ENCODE results near the gene ARIH2. TPM values are rescaled to one million over a fixed set of nuclear protein-coding genes. Genes with fewer than 3 reads are reported as not detected.

Gene ARIH2
- total RNA-seq, 1 donor from 2014 or later = 112 TPM

DNA sequence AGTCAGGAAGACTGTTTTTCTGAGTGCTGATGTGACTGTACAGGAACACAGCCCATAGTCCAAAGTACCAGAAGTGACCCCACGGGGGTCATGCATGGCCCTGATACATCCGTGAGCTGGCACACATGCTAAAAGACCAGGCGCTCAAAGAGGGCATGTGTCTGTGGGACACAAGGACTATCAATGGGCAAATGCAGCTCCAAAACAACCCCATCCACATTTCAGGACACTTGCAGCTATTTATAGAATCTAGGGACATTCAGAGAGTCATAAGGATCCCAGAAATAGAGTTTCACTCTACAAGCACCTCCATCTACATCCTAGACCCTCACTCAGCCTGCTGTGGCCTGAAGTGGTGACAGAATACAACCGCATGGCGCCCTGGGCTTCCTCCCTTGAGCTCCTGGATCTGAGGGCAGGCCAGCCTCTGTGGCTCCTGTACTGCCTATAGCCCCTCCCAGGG is 37.0 kb upstream of the ARIH2 start:
- CTCF ChIA-PET = no interaction called here
- POLR2A ChIA-PET = interaction anchor here (0.6 kb wide), 1 partner anchor 15 kb away, joined by 5 read pairs; no protein-coding TSS in a partner anchor
- Mint-ChIP-seq H3K36me3 (ENCODE audit: low read depth) (peaks cover 22% of the 10 kb centered on the region), H3K27me3 (no peaks in the 10 kb centered on the region), H3K4me3 (no peak overlapping the region), H3K9me3 (no peaks in the 10 kb centered on the region), H3K27ac (no peak overlapping the region), H3K4me1 (peaks cover 7% of the 10 kb centered on the region)
- DNase-seq (no peak), ATAC-seq (ENCODE audit: low read depth) (no peak)
- intact Hi-C loops (cut with micrococcal nuclease) = no loop called here
- TF ChIP-seq, protein P1, sequence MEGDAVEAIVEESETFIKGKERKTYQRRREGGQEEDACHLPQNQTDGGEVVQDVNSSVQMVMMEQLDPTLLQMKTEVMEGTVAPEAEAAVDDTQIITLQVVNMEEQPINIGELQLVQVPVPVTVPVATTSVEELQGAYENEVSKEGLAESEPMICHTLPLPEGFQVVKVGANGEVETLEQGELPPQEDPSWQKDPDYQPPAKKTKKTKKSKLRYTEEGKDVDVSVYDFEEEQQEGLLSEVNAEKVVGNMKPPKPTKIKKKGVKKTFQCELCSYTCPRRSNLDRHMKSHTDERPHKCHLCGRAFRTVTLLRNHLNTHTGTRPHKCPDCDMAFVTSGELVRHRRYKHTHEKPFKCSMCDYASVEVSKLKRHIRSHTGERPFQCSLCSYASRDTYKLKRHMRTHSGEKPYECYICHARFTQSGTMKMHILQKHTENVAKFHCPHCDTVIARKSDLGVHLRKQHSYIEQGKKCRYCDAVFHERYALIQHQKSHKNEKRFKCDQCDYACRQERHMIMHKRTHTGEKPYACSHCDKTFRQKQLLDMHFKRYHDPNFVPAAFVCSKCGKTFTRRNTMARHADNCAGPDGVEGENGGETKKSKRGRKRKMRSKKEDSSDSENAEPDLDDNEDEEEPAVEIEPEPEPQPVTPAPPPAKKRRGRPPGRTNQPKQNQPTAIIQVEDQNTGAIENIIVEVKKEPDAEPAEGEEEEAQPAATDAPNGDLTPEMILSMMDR (IDR thresholded peaks at IDR 0.05) = no peak

- ChIA-PET CTCF (no interaction called here), POLR2A (no interaction called here)
- no peak overlapping the region for H3K27ac Mint-ChIP-seq
- no peaks in the 10 kb centered on the region for H3K9me3 Mint-ChIP-seq
- no peak for ATAC-seq (ENCODE audit: low read depth)
- intact Hi-C loops (cut with micrococcal nuclease) = no loop called here
- TF ChIP-seq, protein P1 (IDR thresholded peaks at IDR 0.05) = no peak
- no peaks in the 10 kb centered on the region for H3K4me1 Mint-ChIP-seq
- H3K36me3 Mint-ChIP-seq (ENCODE audit: low read depth) = peaks cover 25% of the 10 kb centered on the region
- no peak overlapping the region for H3K4me3 Mint-ChIP-seq
- no peak for DNase-seq
- H3K27me3 Mint-ChIP-seq = no peaks in the 10 kb centered on the region
Observed at GRCh38 chr3:48885753-48886152, 32.9 kb upstream of the ARIH2 start.

GRCh38 chr3:48891606-48892005 is 27.0 kb upstream of the ARIH2 start:
- no peak overlapping the region for H3K27ac Mint-ChIP-seq
- ATAC-seq (ENCODE audit: low read depth) = no peak
- H3K9me3 Mint-ChIP-seq = no peaks in the 10 kb centered on the region
- H3K4me3 Mint-ChIP-seq = no peak overlapping the region
- H3K36me3 Mint-ChIP-seq (ENCODE audit: low read depth) = peaks cover 17% of the 10 kb centered on the region
- H3K4me1 Mint-ChIP-seq = no peaks in the 10 kb centered on the region
- no peaks in the 10 kb centered on the region for H3K27me3 Mint-ChIP-seq
- ChIA-PET POLR2A (no interaction called here), CTCF (no interaction called here)
- no peak for DNase-seq
- intact Hi-C loops (cut with micrococcal nuclease) = no loop called here
- TF ChIP-seq, protein P1 (IDR thresholded peaks at IDR 0.05) = no peak

- POLR2A ChIA-PET = no interaction called here
- H3K27ac Mint-ChIP-seq = no peak overlapping the region
Observed at GRCh38 chr3:48894516-48894915, 24.1 kb upstream of the ARIH2 start.

DNA sequence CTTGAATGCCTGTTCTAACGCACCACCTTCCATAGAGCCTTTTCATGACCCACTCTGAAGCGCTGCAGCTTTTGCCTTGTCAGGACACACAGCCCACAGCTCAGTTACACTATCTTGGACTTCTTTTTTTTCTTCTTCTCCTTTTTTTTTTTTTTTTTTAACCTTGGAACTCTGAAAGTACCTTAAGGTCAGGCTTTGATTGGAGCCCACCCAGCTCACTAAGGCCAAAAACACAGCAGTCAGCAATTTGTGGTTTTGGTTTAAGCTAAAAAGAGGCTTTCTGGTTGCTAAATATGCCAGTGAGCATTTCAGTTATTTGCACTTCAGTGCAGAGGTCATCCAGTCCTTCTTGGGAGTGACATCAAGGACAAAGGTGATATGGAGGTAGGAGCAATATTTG is 21.7 kb upstream of the ARIH2 start:
- Mint-ChIP-seq H3K27me3 (no peaks in the 10 kb centered on the region), H3K36me3 (ENCODE audit: low read depth) (peaks cover 5% of the 10 kb centered on the region), H3K27ac (no peak overlapping the region), H3K9me3 (no peaks in the 10 kb centered on the region), H3K4me1 (peaks cover 30% of the 10 kb centered on the region), H3K4me3 (no peak overlapping the region)
- intact Hi-C loops (cut with micrococcal nuclease) = no loop called here
- ATAC-seq (ENCODE audit: low read depth) (no peak), DNase-seq (no peak)
- ChIA-PET CTCF (no interaction called here), POLR2A (interaction anchor here (0.6 to 3.7 kb wide), 5 partner anchors 15 to 189 kb away, joined by 3 to 36 read pairs (median 5); partner anchors contain the start of genes ARIH2 and NDUFAF3)
- TF ChIP-seq, protein P1 (IDR thresholded peaks at IDR 0.05) = no peak

More at GRCh38 chr3:48894516-48894915, 24.1 kb upstream of the ARIH2 start:
- CTCF ChIA-PET = no interaction called here
- TF ChIP-seq, protein P1 (IDR thresholded peaks at IDR 0.05) = no peak
- H3K36me3 Mint-ChIP-seq (ENCODE audit: low read depth) = peaks cover 14% of the 10 kb centered on the region
- no peaks in the 10 kb centered on the region for H3K9me3 Mint-ChIP-seq
- ATAC-seq (ENCODE audit: low read depth) (no peak), DNase-seq (no peak)
- no peaks in the 10 kb centered on the region for H3K27me3 Mint-ChIP-seq
- peaks cover 27% of the 10 kb centered on the region for H3K4me1 Mint-ChIP-seq
- no peak overlapping the region for H3K4me3 Mint-ChIP-seq
- intact Hi-C loops (cut with micrococcal nuclease) = no loop called here

All from activated B cell treated with CpG ODN at 0.5 μM for 24 hours (primary cell).